ENCODE results near the gene RFC1. TPM values are rescaled to one million over a fixed set of nuclear protein-coding genes. Genes with fewer than 3 reads are reported as not detected.
"Not testable (repeated sequence)": the region's sequence is repeated elsewhere in the genome, so short reads cannot be mapped to it uniquely, and the experiment has no call there.

Gene RFC1
- total RNA-seq, 1 donor from 2014 or later, result 42.1 TPM

DNA sequence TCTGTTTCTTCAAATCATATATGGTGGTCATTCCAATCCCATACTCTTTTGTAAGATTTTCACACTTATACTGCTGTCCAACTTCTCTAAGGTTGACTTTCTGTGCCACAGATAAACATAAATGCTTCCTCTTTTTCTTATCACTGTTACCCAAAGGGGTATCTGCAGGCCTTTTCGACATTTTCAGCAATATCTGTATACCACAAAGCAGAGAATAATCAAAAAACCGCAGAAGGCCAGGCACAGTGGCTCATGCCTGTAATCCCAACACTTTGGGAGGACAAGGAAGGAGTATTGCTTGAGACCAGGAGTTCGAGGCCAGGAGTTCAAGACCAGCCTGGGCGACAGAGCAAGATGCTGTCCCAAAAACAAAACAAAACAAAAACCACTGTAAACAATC lies 3.1 kb upstream of the RFC1 start:
- no peaks in the 10 kb centered on the region for H3K36me3 ChIP-seq (ENCODE audit: control insufficient read depth, insufficient read depth, low read length)
- no peak overlapping the region for H3K4me3 ChIP-seq (ENCODE audit: low read depth, low read length)
- DNase-seq (ENCODE audit: low read depth), result no peak
- TF ChIP-seq, protein P1, sequence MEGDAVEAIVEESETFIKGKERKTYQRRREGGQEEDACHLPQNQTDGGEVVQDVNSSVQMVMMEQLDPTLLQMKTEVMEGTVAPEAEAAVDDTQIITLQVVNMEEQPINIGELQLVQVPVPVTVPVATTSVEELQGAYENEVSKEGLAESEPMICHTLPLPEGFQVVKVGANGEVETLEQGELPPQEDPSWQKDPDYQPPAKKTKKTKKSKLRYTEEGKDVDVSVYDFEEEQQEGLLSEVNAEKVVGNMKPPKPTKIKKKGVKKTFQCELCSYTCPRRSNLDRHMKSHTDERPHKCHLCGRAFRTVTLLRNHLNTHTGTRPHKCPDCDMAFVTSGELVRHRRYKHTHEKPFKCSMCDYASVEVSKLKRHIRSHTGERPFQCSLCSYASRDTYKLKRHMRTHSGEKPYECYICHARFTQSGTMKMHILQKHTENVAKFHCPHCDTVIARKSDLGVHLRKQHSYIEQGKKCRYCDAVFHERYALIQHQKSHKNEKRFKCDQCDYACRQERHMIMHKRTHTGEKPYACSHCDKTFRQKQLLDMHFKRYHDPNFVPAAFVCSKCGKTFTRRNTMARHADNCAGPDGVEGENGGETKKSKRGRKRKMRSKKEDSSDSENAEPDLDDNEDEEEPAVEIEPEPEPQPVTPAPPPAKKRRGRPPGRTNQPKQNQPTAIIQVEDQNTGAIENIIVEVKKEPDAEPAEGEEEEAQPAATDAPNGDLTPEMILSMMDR (IDR thresholded peaks at IDR 0.05; ENCODE audit: insufficient read depth, low read length, poor library complexity, severe bottlenecking), result no peak
- H3K27me3 ChIP-seq (ENCODE audit: control insufficient read depth, insufficient read depth, low read length), result no peaks in the 10 kb centered on the region

DNA sequence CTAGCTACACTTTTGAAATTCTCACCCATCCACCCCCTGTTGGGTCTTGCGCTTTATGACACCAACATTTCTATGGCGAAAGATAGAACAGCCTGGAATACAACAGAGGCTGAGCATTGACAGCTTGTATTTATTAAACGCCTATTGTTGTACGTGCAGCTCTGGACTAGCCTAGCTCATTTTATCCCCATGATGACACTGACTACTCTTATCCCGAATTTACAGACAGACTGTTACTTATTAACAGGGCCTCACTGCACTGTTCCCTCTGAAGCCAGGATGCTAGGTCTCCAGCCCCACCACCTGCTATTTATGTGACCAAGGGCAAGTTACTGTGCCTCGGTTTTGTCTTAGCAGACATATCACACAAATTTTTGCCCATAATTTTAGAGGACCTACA lies 1.0 kb upstream of the RFC1 start:
- Histone ChIP-seq H3K27me3 (ENCODE audit: control insufficient read depth, insufficient read depth, low read length) (no peaks in the 10 kb centered on the region), H3K36me3 (ENCODE audit: control insufficient read depth, insufficient read depth, low read length) (no peaks in the 10 kb centered on the region), H3K4me3 (ENCODE audit: low read depth, low read length) (no peak overlapping the region)
- TF ChIP-seq, protein P1 (IDR thresholded peaks at IDR 0.05; ENCODE audit: insufficient read depth, low read length, poor library complexity, severe bottlenecking), result no peak
- no peak for DNase-seq (ENCODE audit: low read depth)

DNA sequence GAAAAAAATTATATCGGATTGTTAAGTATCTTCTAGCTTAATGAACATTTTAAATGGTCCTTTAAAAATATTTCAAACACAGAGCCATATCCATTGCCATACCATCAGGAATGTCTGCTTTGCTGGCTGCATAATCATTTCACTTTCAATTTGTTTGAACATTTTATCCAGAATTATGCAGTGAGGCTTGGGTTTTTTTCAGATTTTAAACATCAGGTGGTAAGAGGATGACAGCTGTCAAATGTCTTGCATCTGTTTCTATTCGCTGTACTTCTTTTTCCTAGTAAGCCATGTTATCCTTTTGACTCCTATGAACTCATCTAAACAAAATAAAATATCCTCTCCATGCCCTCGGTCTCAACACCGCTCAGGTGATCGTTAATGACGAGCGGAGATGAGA lies 802 bp downstream of the RFC1 start:
- Histone ChIP-seq H3K36me3 (ENCODE audit: control insufficient read depth, insufficient read depth, low read length) (no peaks in the 10 kb centered on the region), H3K4me3 (ENCODE audit: low read depth, low read length) (peak overlapping the region; percentile 91), H3K27me3 (ENCODE audit: control insufficient read depth, insufficient read depth, low read length) (no peaks in the 10 kb centered on the region)
- DNase-seq (ENCODE audit: low read depth), result no peak
- TF ChIP-seq, protein P1 (IDR thresholded peaks at IDR 0.05; ENCODE audit: insufficient read depth, low read length, poor library complexity, severe bottlenecking), result no peak

DNA sequence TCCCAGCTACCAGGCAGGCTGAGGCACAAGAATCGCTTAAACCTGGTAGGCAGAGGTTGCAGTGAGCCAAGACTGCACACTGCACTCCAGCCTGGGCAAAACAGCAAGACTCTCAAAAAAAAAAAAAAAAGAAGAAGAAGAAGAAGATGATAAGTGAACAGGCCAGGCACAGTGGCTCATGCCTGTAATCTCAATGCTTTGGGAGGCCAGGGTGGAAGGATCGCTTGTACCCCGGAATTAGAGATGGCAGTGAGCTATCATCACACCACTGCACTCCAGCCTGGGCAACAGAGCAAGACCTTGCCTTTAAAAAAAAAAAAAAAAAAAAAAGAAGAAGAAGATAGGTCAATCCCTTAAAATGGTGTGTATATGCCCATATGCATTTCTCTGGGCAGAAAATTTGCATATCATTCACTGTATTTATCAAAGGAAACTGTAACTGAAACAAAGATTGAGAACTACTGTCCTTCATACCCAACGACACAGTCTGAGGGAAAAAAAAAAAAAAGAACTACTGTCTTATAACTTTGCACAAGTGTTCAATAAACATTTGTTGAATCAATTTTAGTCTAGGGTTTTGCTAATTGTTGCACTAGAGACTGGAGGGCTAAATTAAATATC lies 2.3 kb downstream of the RFC1 start:
- Histone ChIP-seq H3K27me3 (ENCODE audit: control insufficient read depth, insufficient read depth, low read length) (no peaks in the 10 kb centered on the region), H3K36me3 (ENCODE audit: control insufficient read depth, insufficient read depth, low read length) (no peaks in the 10 kb centered on the region), H3K4me3 (ENCODE audit: low read depth, low read length) (no peak overlapping the region)
- TF ChIP-seq, protein P1 (IDR thresholded peaks at IDR 0.05; ENCODE audit: insufficient read depth, low read length, poor library complexity, severe bottlenecking), result no peak
- no peak for DNase-seq (ENCODE audit: low read depth)

DNA sequence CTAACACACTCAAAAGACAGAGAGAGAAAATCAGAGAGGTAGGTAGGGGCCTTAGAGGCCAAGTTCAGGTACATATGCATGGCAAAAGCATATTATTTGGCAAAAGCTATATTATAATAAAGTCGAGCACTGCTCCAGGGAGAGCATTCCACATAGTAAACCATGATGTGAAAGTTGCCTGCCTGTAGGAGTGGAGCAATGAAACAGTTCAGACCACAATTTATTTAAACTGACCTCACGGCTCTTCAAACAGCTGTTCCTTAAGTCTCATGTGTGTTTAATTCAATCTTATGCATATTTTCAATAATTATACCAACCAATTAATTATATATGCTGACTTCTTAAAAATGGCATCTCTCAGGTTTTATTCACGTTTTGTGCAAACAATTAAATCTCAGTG lies 3.3 kb downstream of the RFC1 start:
- Histone ChIP-seq H3K36me3 (ENCODE audit: control insufficient read depth, insufficient read depth, low read length) (no peaks in the 10 kb centered on the region), H3K4me3 (ENCODE audit: low read depth, low read length) (no peak overlapping the region), H3K27me3 (ENCODE audit: control insufficient read depth, insufficient read depth, low read length) (no peaks in the 10 kb centered on the region)
- DNase-seq (ENCODE audit: low read depth), result no peak
- TF ChIP-seq, protein P1 (IDR thresholded peaks at IDR 0.05; ENCODE audit: insufficient read depth, low read length, poor library complexity, severe bottlenecking), result no peak

DNA sequence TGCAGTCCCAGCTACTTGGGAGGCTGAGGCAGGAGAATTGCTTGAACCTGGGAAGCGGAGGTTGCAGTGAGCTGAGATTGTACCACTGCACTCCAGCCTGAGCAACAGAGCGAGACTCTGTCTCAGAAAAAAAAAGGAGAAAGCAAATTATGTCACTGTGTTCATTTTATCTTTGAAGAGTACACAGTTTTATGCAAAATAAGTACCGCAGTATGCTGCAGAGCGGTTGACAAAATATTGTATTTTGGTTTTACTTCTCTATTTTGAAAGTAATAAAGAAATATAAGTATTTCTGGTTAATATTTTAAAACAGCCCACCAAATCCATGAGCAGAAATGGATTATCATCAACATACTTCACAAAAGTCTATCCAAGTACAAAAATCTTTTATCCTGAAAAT lies 5.6 kb downstream of the RFC1 start:
- not testable (repeated sequence) for H3K27me3 ChIP-seq (ENCODE audit: control insufficient read depth, insufficient read depth, low read length); DNase-seq (ENCODE audit: low read depth); H3K4me3 ChIP-seq (ENCODE audit: low read depth, low read length); H3K36me3 ChIP-seq (ENCODE audit: control insufficient read depth, insufficient read depth, low read length)

All from kidney epithelial cell (primary cell).